Suprapubic skin (tissue), 4 donors: ENCODE results near the gene SLC7A6. TPM values are rescaled to one million over a fixed set of nuclear protein-coding genes. Genes with fewer than 3 reads are reported as not detected.

Experiments
- DNase-seq, 2 donors: peaks; one replicate each; pipeline ENCODE4 v3.0.0-alpha.2; 2019; ENCODE audit warnings: low spot score in 2 of 2
- H3K27ac ChIP-seq: fragments of 200-600 bp; sonication (generic); one replicate; pipeline ENCODE4 v1.5.1; 2019
- H3K27me3 ChIP-seq: fragments of 200-600 bp; sonication (generic); one replicate; pipeline ENCODE4 v1.5.1; 2019
- H3K36me3 ChIP-seq: fragments of 200-600 bp; sonication (generic); one replicate; pipeline ENCODE4 v1.5.1; 2019
- H3K4me1 ChIP-seq: fragments of 200-600 bp; sonication (generic); one replicate; pipeline ENCODE4 v1.5.1; 2019
- H3K4me3 ChIP-seq: fragments of 200-600 bp; sonication (generic); one replicate; pipeline ENCODE4 v1.5.1; 2019; ENCODE audit warnings: mild to moderate bottlenecking
- H3K9me3 ChIP-seq: fragments of 200-600 bp; sonication (generic); one replicate; pipeline ENCODE4 v1.5.1; 2019
- EP300 ChIP-seq: sonication (generic); formaldehyde crosslinking; IDR thresholded peaks from one replicate; pipeline ENCODE4 v1.6.1; 2017; ENCODE audit warnings: antibody characterized with exemption
- POLR2A ChIP-seq, 2 donors: fragments of 450-650 bp; IDR thresholded peaks; one replicate each; pipeline ENCODE4 v1.6.1; 2017; ENCODE audit warnings: antibody characterized with exemption in 2 of 2, mild to moderate bottlenecking in 2 of 2, moderate library complexity in 2 of 2
- POLR2AphosphoS5 ChIP-seq, 3 donors: sonication (generic); formaldehyde crosslinking; IDR thresholded peaks; one replicate each; pipeline ENCODE4 v1.6.1; 2017; ENCODE audit warnings: antibody characterized with exemption in 3 of 3
- WGBS: methylation state at CpG from one replicate; pipeline ENCODE4 v1.1.5; 2018; 5-methylcytosine and 5-hydroxymethylcytosine counted together
- total RNA-seq, 4 donors: library from RNA; depleted of rRNA; stranded (reverse); fragments of >200 nt; gene quantifications; one replicate each; pipeline ENCODE4 v1.1.0, GENCODE V29; 2016
- TF ChIP-seq, protein P1 (sequence below), 2 donors: fragments of 200-600 bp in 1 of 2; fragments of 450-650 bp in 1 of 2; sonication (generic) in 1 of 2; IDR thresholded peaks; one replicate each; pipeline ENCODE4 v1.5.1; 2016 to 2019; ENCODE audit warnings: antibody characterized with exemption in 2 of 2, mild to moderate bottlenecking in 1 of 2, moderate library complexity in 1 of 2

SLC7A6 gene
- total RNA-seq, 4 donors from 2014 or later, result 31.5 to 167 (median 49.0) TPM

DNA sequence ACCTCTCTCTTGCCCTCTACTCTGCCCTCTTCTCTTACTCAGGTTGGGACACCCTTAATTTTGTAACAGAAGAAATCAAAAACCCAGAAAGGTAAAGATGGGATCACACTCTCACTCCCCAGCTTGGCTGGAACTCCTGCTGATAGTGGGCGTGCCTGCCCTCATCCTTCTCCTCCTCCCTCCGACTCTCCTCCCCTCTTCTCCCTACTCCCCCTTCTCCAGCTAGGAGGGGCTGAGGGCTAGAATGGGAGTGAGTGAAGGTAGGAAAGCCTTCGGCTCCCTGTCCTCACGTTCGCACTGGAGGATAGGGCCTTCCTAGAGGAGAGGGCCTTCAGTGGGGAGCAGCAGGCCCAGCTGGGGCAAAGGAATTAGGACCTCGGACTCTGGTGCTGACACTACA is 26.1 kb downstream of the SLC7A6 start:
- H3K4me3 ChIP-seq, result no peak overlapping the region
- H3K27ac ChIP-seq, result peak overlapping the region; percentile 5
- H3K36me3 ChIP-seq, result peaks cover 54% of the 10 kb centered on the region
- no peaks in the 10 kb centered on the region for H3K27me3 ChIP-seq
- DNase-seq, result no peak
- no peaks in the 10 kb centered on the region for H3K9me3 ChIP-seq
- TF ChIP-seq POLR2AphosphoS5 (IDR thresholded peaks at IDR 0.05) (no peak), POLR2A (IDR thresholded peaks at IDR 0.05) (no peak)
- TF ChIP-seq, protein P1, sequence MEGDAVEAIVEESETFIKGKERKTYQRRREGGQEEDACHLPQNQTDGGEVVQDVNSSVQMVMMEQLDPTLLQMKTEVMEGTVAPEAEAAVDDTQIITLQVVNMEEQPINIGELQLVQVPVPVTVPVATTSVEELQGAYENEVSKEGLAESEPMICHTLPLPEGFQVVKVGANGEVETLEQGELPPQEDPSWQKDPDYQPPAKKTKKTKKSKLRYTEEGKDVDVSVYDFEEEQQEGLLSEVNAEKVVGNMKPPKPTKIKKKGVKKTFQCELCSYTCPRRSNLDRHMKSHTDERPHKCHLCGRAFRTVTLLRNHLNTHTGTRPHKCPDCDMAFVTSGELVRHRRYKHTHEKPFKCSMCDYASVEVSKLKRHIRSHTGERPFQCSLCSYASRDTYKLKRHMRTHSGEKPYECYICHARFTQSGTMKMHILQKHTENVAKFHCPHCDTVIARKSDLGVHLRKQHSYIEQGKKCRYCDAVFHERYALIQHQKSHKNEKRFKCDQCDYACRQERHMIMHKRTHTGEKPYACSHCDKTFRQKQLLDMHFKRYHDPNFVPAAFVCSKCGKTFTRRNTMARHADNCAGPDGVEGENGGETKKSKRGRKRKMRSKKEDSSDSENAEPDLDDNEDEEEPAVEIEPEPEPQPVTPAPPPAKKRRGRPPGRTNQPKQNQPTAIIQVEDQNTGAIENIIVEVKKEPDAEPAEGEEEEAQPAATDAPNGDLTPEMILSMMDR (IDR thresholded peaks at IDR 0.05), result no peak
- WGBS, result 74% methylated on average over 5 of the region's 6 CpGs
- peaks cover 54% of the 10 kb centered on the region for H3K4me1 ChIP-seq

DNA sequence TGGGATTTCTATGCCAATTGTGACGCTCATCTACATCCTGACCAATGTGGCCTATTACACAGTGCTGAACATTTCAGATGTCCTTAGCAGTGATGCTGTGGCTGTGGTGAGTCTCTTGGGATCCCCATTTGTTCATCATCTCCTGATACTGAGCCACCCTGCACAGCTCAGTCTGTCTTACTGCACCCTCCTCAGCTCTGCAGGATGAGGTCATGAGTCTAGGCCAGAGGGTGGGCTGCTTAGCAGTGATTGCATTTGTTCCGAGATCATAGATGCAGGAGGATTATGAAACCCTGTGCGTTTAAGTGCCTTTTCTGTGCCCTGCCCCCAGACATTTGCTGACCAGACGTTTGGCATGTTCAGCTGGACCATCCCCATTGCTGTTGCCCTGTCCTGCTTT is 26.9 kb downstream of the SLC7A6 start:
- Histone ChIP-seq H3K27ac (no peak overlapping the region), H3K9me3 (no peaks in the 10 kb centered on the region), H3K36me3 (peaks cover 62% of the 10 kb centered on the region), H3K27me3 (no peaks in the 10 kb centered on the region), H3K4me1 (peaks cover 47% of the 10 kb centered on the region), H3K4me3 (no peak overlapping the region)
- DNase-seq, result no peak
- 66% methylated on average over 4 of the region's 4 CpGs for WGBS
- TF ChIP-seq EP300 (no peak), POLR2A (IDR thresholded peaks at IDR 0.05) (no peak), POLR2AphosphoS5 (IDR thresholded peaks at IDR 0.05) (no peak)
- TF ChIP-seq, protein P1 (IDR thresholded peaks at IDR 0.05), result no peak

DNA sequence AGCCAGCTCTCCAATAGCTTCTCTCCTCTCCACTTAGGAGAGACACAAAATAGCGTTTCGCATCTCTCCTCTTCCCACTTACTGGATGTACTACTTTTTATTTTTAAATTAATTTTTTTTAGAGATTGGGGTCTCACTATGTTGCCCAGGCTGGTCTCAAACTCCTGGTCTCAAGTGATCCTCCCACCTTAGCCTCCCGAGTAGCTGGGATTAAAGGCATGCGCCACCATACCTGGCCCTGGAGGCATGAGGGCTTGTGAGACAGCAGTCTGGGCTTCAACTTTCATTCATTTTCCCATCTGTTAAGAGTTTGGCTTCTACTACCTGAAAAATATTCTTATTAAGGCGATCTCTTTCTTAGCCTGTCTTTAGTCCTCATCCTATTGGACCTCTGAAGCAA is 28.1 kb downstream of the SLC7A6 start:
- TF ChIP-seq EP300 (no peak), POLR2AphosphoS5 (IDR thresholded peaks at IDR 0.05) (no peak), POLR2A (IDR thresholded peaks at IDR 0.05) (no peak)
- TF ChIP-seq, protein P1 (IDR thresholded peaks at IDR 0.05), result no peak
- Histone ChIP-seq H3K4me1 (peaks cover 35% of the 10 kb centered on the region), H3K36me3 (peaks cover 70% of the 10 kb centered on the region), H3K4me3 (no peak overlapping the region), H3K27me3 (no peaks in the 10 kb centered on the region), H3K9me3 (no peaks in the 10 kb centered on the region), H3K27ac (no peak overlapping the region)
- DNase-seq, result no peak
- 85% methylated on average over 5 of the region's 5 CpGs for WGBS

DNA sequence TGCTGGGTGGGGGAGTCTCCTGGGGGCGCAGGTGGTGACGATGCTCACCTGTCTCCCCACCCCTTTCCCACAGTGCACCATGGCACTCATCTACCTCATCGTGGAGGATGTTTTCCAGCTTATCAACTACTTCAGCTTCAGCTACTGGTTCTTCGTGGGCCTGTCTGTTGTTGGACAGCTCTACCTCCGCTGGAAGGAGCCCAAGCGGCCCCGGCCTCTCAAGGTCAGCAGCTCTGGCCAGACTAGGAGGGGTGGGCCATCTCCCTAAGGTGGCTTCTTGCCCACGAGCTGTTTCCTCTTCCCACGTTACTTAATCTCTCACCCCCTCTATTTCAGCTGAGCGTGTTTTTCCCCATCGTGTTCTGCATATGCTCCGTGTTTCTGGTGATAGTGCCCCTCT is 32.0 kb downstream of the SLC7A6 start:
- H3K36me3 ChIP-seq, result peaks cover 62% of the 10 kb centered on the region

DNA sequence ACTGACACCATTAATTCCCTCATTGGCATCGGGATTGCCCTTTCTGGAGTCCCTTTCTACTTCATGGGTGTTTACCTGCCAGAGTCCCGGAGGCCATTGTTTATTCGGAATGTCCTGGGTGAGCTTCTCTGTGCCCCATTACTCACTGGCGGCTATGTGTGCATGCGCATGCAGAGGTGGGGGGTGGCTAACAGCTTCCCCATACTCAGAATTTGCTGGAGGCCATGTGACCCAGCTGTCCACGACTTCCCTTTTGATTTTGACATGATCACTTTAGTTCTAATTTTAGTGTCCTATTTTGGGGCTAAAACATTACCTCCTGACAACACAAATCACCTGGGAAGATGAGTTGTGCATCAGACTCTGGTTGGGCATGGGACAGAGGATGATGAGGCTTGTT is 32.4 kb downstream of the SLC7A6 start:
- no peak overlapping the region for H3K4me3 ChIP-seq
- no peak for DNase-seq
- no peaks in the 10 kb centered on the region for H3K9me3 ChIP-seq
- H3K27ac ChIP-seq, result no peak overlapping the region
- H3K27me3 ChIP-seq, result no peaks in the 10 kb centered on the region
- peaks cover 61% of the 10 kb centered on the region for H3K36me3 ChIP-seq
- peaks cover 32% of the 10 kb centered on the region for H3K4me1 ChIP-seq
- TF ChIP-seq, protein P1 (IDR thresholded peaks at IDR 0.05), result no peak
- TF ChIP-seq POLR2AphosphoS5 (IDR thresholded peaks at IDR 0.05), result no peak
- TF ChIP-seq EP300, result no peak
- no peak for TF ChIP-seq POLR2A (IDR thresholded peaks at IDR 0.05)
- 87% methylated on average over 6 of the region's 6 CpGs for WGBS

More for the DNA sequence above, 32.0 kb downstream of the SLC7A6 start:
- DNase-seq, result no peak
- TF ChIP-seq POLR2A (IDR thresholded peaks at IDR 0.05), result no peak
- TF ChIP-seq, protein P1 (IDR thresholded peaks at IDR 0.05), result no peak
- no peak for TF ChIP-seq EP300
- no peak for TF ChIP-seq POLR2AphosphoS5 (IDR thresholded peaks at IDR 0.05)
- H3K27ac ChIP-seq, result no peak overlapping the region
- H3K4me1 ChIP-seq, result peaks cover 32% of the 10 kb centered on the region
- WGBS, result 86% methylated on average over 12 of the region's 12 CpGs
- H3K4me3 ChIP-seq, result no peak overlapping the region
- H3K27me3 ChIP-seq, result no peaks in the 10 kb centered on the region
- no peaks in the 10 kb centered on the region for H3K9me3 ChIP-seq
